Esophagus squamous epithelium (tissue), 5 donors: ENCODE measurements around the gene MCC. TPM values are rescaled to one million over a fixed set of nuclear protein-coding genes. Genes with fewer than 3 reads are reported as not detected.
A peak's percentile ranks its signal among the peaks of the same experiment; 100 is the strongest.

Experiments
- DNase-seq: peaks from one replicate; lab custom pipeline; 2025; lab: John Stamatoyannopoulos, UW
- H3K27ac ChIP-seq, 4 donors: fragments of 200-600 bp; sonication (generic); one replicate each; pipeline ENCODE4 v1.5.1; 2016 to 2019; ENCODE audit warnings: mild to moderate bottlenecking in 1 of 4
- H3K27me3 ChIP-seq, 4 donors: fragments of 200-600 bp; sonication (generic); 1 replicate in 3 of 4; 2 replicates in 1 of 4; pipeline versions ENCODE4 v1.5.1 to v1.6.0; 2017 to 2021; ENCODE audit warnings: antibody characterized with exemption in 1 of 4
- H3K36me3 ChIP-seq, 3 donors: fragments of 200-600 bp; sonication (generic); one replicate each; pipeline ENCODE4 v1.5.1; 2016 to 2019
- H3K4me1 ChIP-seq, 3 donors: fragments of 200-600 bp; sonication (generic); one replicate each; pipeline ENCODE4 v1.5.1; 2017 to 2019
- H3K4me3 ChIP-seq, 4 donors: fragments of 200-600 bp; sonication (generic); 1 replicate in 3 of 4; 2 replicates in 1 of 4; pipeline ENCODE4 v1.5.1; 2016 to 2019; ENCODE audit warnings: mild to moderate bottlenecking in 2 of 4, moderate library complexity in 1 of 4
- H3K9me3 ChIP-seq, 3 donors: fragments of 200-600 bp; sonication (generic); one replicate each; pipeline ENCODE4 v1.5.1; 2016 to 2019
- CTCF ChIP-seq, 6 experiments: fragments of 450-650 bp in 4 of 6; fragments of 200-600 bp in 2 of 6; sonication (generic) in 2 of 6; IDR thresholded peaks; one replicate each; pipeline ENCODE4 v1.5.1; 2016 to 2019; ENCODE audit warnings: antibody characterized with exemption in 6 of 6, mild to moderate bottlenecking in 4 of 6, moderate library complexity in 4 of 6
- POLR2A ChIP-seq, 4 donors: fragments of 450-650 bp; IDR thresholded peaks; one replicate each; pipeline ENCODE4 v1.6.1; 2017; ENCODE audit warnings: antibody characterized with exemption in 4 of 4, mild to moderate bottlenecking in 4 of 4, moderate library complexity in 3 of 4
- WGBS, 2 donors: methylation state at CpG; one replicate each; pipeline ENCODE4 v1.1.5; 2018; 5-methylcytosine and 5-hydroxymethylcytosine counted together
- intact Hi-C: fragments of 100-400 bp; cut with DNase I; formaldehyde crosslinking; loops from one replicate; pipeline ENCODE4 v1.15.0; 2022
- total RNA-seq, 4 donors: library from RNA; depleted of rRNA; stranded (reverse); fragments of >200 nt; gene quantifications; one replicate each; pipeline ENCODE4 v1.1.0, GENCODE V29; 2016
- donor health status: DM: yes; HTN: yes; CAD: no.

The MCC gene
- total RNA-seq, 4 donors from 2014 or later, result 41.6 to 45.4 (median 43.4) TPM

- WGBS, 2 donors, result 100% methylated on average over 1 of the region's 3 CpGs; no CpG with 5 or more reads in 1 of the 2 donors
- Histone ChIP-seq H3K36me3 (no peaks in the 10 kb centered on the region), H3K4me1 (no peaks in the 10 kb centered on the region), H3K9me3 (no peaks in the 10 kb centered on the region), H3K4me3 (no peak overlapping the region), H3K27me3 (peaks cover 0 to 3% (median 0%) of the 10 kb centered on the region in 4 donors), H3K27ac (no peak overlapping the region)
- no peak for DNase-seq
- no peak for TF ChIP-seq CTCF (IDR thresholded peaks at IDR 0.05)
- no peak for TF ChIP-seq POLR2A (IDR thresholded peaks at IDR 0.05)
- intact Hi-C loops, result loop anchor here (10.0 kb wide), 1 partner anchor 507 kb away; no protein-coding TSS in a partner anchor
Measured at GRCh38 chr5:113502073-113502472, 13.8 kb upstream of the MCC start.

GRCh38 chr5:113495422-113495841 is 7.2 kb upstream of the MCC start:
- peaks cover 0 to 8% (median 0%) of the 10 kb centered on the region in 4 donors for H3K27me3 ChIP-seq
- 31 to 54% methylated on average over 1 of the region's 1 CpG for WGBS, 2 donors
- intact Hi-C loops, result no loop called here
- peak overlapping the region in 1 of 4 donors; percentile 29 for H3K27ac ChIP-seq
- no peak overlapping the region for H3K4me3 ChIP-seq
- no peak for TF ChIP-seq CTCF (IDR thresholded peaks at IDR 0.05)
- no peak for TF ChIP-seq POLR2A (IDR thresholded peaks at IDR 0.05)
- peaks cover 0 to 17% (median 7%) of the 10 kb centered on the region in 3 donors for H3K4me1 ChIP-seq
- peaks cover 0 to 5% (median 4%) of the 10 kb centered on the region in 3 donors for H3K9me3 ChIP-seq
- no peak for DNase-seq
- no peaks in the 10 kb centered on the region for H3K36me3 ChIP-seq

- WGBS, 2 donors, result 79 to 100% methylated on average over 1 of the region's 1 CpG
- TF ChIP-seq POLR2A (IDR thresholded peaks at IDR 0.05) (no peak), CTCF (IDR thresholded peaks at IDR 0.05) (no peak)
Measured at GRCh38 chr5:113493446-113493845, 5.2 kb upstream of the MCC start.

GRCh38 chr5:113491022-113491421 is 2.8 kb upstream of the MCC start:
- TF ChIP-seq POLR2A (IDR thresholded peaks at IDR 0.05), result no peak
- TF ChIP-seq CTCF (IDR thresholded peaks at IDR 0.05), result no peak
- H3K27ac ChIP-seq, result no peak overlapping the region
- no peaks in the 10 kb centered on the region for H3K36me3 ChIP-seq
- no peak overlapping the region for H3K4me3 ChIP-seq
- H3K9me3 ChIP-seq, result peaks cover 0 to 10% (median 8%) of the 10 kb centered on the region in 3 donors
- H3K27me3 ChIP-seq, result peaks cover 0 to 37% (median 0%) of the 10 kb centered on the region in 4 donors
- WGBS, 2 donors, result 37 to 45% methylated on average over 2 of the region's 2 CpGs
- H3K4me1 ChIP-seq, result peaks cover 12 to 49% (median 22%) of the 10 kb centered on the region in 3 donors
- DNase-seq, result no peak
- intact Hi-C loops, result no loop called here

More at GRCh38 chr5:113493446-113493845, 5.2 kb upstream of the MCC start:
- Histone ChIP-seq H3K9me3 (peaks cover 0 to 10% (median 8%) of the 10 kb centered on the region in 3 donors), H3K27me3 (peaks cover 0 to 18% (median 0%) of the 10 kb centered on the region in 4 donors), H3K27ac (no peak overlapping the region), H3K4me1 (peaks cover 7 to 35% (median 22%) of the 10 kb centered on the region in 3 donors), H3K36me3 (no peaks in the 10 kb centered on the region), H3K4me3 (no peak overlapping the region)
- DNase-seq, result no peak
- intact Hi-C loops, result no loop called here

- TF ChIP-seq CTCF (IDR thresholded peaks at IDR 0.05), result no peak
- no peak for TF ChIP-seq POLR2A (IDR thresholded peaks at IDR 0.05)
- intact Hi-C loops, result no loop called here
- WGBS, 2 donors, result 93 to 97% methylated on average over 3 of the region's 3 CpGs
Measured at GRCh38 chr5:113490317-113490716, 2.1 kb upstream of the MCC start.

More at GRCh38 chr5:113490317-113490716, 2.1 kb upstream of the MCC start:
- Histone ChIP-seq H3K27me3 (peaks cover 0 to 37% (median 0%) of the 10 kb centered on the region in 4 donors), H3K36me3 (no peaks in the 10 kb centered on the region), H3K27ac (peak overlapping the region in 1 of 4 donors; percentile 50), H3K4me1 (peaks cover 12 to 42% (median 21%) of the 10 kb centered on the region in 3 donors), H3K9me3 (peaks cover 0 to 10% (median 8%) of the 10 kb centered on the region in 3 donors), H3K4me3 (no peak overlapping the region)
- no peak for DNase-seq
